Right forelimb (tissue), 1 donor: ENCODE data around the gene CLSTN2.

ENCODE experiments used
- DNase-seq: peaks from one replicate; pipeline ENCODE4 v3.0.0-alpha.2; 2018

CLSTN2 gene

GRCh38 chr3:140196970-140197369, 262.0 kb downstream of the CLSTN2 start:
- DNase-seq, result no peak

GRCh38 chr3:140198242-140198641, 263.3 kb downstream of the CLSTN2 start:
- DNase-seq, result no peak

- DNase-seq, result no peak
Measured at GRCh38 chr3:140199008-140199407, 264.0 kb downstream of the CLSTN2 start.

GRCh38 chr3:140199743-140200142, 264.8 kb downstream of the CLSTN2 start:
- DNase-seq, result no peak

GRCh38 chr3:140203510-140203909, 268.5 kb downstream of the CLSTN2 start:
- no peak for DNase-seq

GRCh38 chr3:140204271-140204984, 269.4 kb downstream of the CLSTN2 start:
- no peak for DNase-seq

GRCh38 chr3:140205598-140205997, 270.6 kb downstream of the CLSTN2 start:
- DNase-seq, result no peak

GRCh38 chr3:140206196-140207040, 271.4 kb downstream of the CLSTN2 start:
- DNase-seq, result no peak

GRCh38 chr3:140207541-140207940, 272.6 kb downstream of the CLSTN2 start:
- no peak for DNase-seq

GRCh38 chr3:140216249-140216648, 281.3 kb downstream of the CLSTN2 start:
- no peak for DNase-seq

- no peak for DNase-seq
Measured at GRCh38 chr3:140219291-140219690, 284.3 kb downstream of the CLSTN2 start.

GRCh38 chr3:140219923-140220452, 285.0 kb downstream of the CLSTN2 start:
- no peak for DNase-seq

GRCh38 chr3:140223197-140223596, 288.2 kb downstream of the CLSTN2 start:
- DNase-seq, result no peak

GRCh38 chr3:140223631-140224030, 288.6 kb downstream of the CLSTN2 start:
- DNase-seq, result no peak

- DNase-seq, result no peak
Measured at GRCh38 chr3:140224307-140224706, 289.3 kb downstream of the CLSTN2 start.

GRCh38 chr3:140225996-140226395, 291.0 kb downstream of the CLSTN2 start:
- DNase-seq, result no peak

- no peak for DNase-seq
Measured at GRCh38 chr3:140233702-140234101, 298.7 kb downstream of the CLSTN2 start.

- DNase-seq, result no peak
Measured at GRCh38 chr3:140234256-140234655, 299.3 kb downstream of the CLSTN2 start.

- DNase-seq, result no peak
Measured at GRCh38 chr3:140236836-140237501, 302.0 kb downstream of the CLSTN2 start.

- DNase-seq, result no peak
Measured at GRCh38 chr3:140238646-140239314, 303.8 kb downstream of the CLSTN2 start.

GRCh38 chr3:140242818-140243276, 307.9 kb downstream of the CLSTN2 start:
- no peak for DNase-seq

GRCh38 chr3:140243575-140243974, 308.6 kb downstream of the CLSTN2 start:
- DNase-seq, result no peak

- DNase-seq, result no peak
Measured at GRCh38 chr3:140244893-140245292, 309.9 kb downstream of the CLSTN2 start.
